GM21515 (cell line): ENCODE results near the gene HOMER2.
"Not testable (repeated sequence)": the region's sequence is repeated elsewhere in the genome, so short reads cannot be mapped to it uniquely, and the experiment has no call there.

ENCODE experiments used
- ATAC-seq: cut with Tn5 transposase; IDR thresholded peaks from one replicate; pipeline ENCODE4 v1.9.1; 2021; ENCODE audit not compliant: unreplicated experiment

The HOMER2 gene

GRCh38 chr15:82966671-82967071, 14.2 kb upstream of the HOMER2 start:
- ATAC-seq = peak; percentile 78

DNA sequence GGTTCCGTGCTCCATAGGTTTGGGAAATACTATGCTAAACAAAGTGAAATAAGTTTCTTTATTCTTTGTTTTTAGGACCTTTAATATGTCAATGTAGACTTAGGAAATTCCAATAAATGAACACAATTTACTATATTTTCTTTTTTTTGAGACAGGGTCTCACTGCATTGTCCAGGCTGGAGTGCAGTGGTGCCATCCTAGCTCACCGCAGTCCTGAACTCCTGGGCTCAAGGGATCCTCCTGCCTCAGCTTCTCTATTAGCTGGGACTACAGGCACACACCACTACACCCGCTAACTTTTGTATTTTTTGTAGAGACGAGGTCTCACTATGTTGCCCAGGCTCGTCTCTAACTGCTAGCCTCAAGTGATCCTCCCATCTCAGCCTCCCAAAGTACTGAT, 12.4 kb upstream of the HOMER2 start:
- no peak for ATAC-seq

GRCh38 chr15:82963471-82964341, 11.2 kb upstream of the HOMER2 start:
- no peak for ATAC-seq

DNA sequence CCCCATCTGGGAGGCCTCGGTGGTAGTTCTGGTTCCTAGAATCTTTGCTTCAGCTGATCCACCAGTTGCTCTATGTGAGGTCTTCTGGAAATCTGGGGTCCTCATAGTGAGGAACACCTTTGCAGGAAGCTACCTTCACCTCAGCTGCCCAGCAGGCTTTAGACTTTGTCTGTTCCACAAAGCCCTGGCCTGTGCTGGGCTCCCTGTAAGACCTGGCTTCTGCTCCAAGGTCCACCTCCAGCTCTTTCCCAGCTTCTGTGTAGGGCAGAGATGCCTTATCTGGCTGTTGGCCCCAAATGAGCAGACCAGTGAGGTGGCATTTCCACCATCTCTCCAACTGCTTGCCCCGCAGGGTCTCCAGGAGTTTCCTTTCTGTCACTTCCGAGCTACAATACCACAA, 8.2 kb upstream of the HOMER2 start:
- ATAC-seq = no peak

- ATAC-seq = no peak
These were observed 6.9 kb upstream of the HOMER2 start for GRCh38 chr15:82959423-82959822.

- no peak for ATAC-seq
These were observed 6.1 kb upstream of the HOMER2 start for GRCh38 chr15:82958638-82959037.

DNA sequence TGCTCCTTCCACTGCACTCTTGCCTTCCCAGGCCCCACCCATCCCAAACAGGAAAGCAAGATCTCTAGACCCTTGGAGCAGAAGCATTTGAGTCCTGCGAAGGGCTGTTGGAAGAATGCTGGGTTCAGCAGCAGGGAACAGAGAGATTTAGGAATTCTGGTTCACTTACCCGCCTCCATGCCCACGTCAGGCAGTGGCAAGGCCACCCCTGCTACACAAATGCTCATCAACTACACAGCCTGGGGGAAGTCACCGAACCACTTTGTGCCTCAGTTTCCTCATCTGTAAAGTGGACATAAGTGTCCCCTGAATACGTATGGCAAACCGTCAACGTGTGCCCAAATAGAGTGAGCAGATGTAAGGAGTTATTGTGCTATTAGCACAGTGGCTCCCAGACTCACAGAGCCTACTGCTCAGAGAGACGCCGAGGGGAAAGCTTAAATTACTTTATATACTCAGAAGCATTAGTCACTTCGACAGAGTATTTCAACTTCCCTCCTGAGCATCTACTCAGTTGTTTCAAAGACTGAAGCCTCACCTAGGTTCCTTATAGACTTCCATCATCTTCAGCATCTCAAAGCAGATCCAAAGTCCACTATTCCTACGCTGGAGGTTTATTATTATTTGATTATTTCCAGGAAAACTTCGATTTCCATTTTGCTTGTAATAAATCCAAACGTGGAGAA, 905 bp downstream of the HOMER2 start:
- ATAC-seq = no peak

GRCh38 chr15:82950746-82951370, 1.7 kb downstream of the HOMER2 start:
- ATAC-seq = no peak

GRCh38 chr15:82950295-82950694, 2.2 kb downstream of the HOMER2 start:
- ATAC-seq = no peak

- ATAC-seq = no peak
These were observed 6.3 kb downstream of the HOMER2 start for GRCh38 chr15:82946155-82946701.

GRCh38 chr15:82945326-82945725, 7.2 kb downstream of the HOMER2 start:
- no peak for ATAC-seq

GRCh38 chr15:82944821-82945220, 7.7 kb downstream of the HOMER2 start:
- ATAC-seq = no peak

DNA sequence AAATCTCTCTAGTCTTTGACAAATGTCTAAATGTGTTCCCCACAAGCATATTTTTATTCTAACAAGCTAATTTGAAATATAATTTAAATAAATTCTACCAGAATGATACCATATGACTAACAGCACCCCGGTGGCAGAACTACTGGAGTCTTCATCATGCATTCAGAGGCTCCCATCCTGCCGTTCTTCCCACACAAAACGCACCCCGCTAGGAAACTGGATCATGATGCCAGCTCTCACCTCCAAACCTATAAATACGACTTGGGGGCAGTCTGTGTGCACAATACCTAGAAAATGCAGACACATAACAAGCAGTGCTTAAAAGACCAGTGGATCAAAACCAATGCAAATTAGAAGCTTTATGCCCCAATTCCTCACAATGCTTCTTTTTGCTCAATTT, 8.5 kb downstream of the HOMER2 start:
- ATAC-seq = no peak

DNA sequence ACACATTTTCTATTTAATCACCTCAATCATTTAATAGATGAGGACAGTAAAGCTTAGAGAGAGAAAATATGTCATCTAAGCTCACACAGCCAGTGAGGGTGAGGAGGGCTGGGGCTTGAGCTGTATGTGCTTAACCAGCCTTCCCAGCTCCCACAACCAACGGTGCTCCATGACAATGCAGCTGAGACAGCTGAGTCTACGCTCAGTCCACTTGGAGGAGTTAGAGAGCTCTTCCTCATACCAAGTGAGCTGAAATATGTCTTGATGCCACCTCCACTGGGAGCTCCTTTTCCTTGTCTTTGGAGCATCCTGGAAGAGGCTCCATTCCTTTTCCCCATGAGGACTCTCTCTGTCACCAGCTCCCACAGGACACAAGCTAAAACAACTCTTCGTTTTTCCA, 9.3 kb downstream of the HOMER2 start:
- no peak for ATAC-seq

DNA sequence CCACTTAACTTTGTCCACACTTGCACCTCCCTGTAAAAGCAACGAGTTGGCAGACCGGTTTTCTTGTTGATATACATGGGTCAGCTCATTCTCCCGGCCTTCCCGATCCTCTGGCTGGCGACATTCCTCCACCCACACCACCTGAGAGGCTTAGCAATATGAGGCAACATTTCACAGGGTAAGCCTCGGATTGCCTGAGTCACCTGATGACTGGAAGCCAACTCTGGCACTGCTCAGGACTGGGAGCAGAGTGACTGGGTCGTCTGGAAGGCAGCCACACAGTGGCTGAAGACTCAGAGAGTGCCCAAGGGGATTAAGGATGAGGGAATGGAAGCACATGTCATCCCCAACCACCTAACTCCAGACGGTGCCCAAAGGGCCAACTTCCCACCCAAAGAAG, 9.8 kb downstream of the HOMER2 start:
- ATAC-seq = no peak

DNA sequence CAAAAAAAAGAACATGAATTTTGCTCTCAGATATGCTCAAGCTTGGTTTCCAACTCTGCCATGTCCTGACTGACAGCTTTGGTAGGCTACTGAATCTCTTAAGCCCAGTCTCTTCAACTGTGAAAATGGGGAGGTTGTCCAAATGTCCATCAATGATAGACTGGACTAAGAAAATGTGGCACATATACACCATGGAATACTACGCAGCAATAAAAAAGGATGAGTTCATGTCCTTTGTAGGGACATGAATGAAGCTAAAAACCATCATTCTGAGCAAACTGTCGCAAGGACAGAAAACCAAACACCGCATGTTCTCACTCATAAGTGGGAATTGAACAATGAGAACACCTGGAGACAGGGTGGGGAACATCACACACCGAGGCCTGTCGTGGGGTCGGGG, 12.8 kb downstream of the HOMER2 start:
- ATAC-seq = not testable (repeated sequence)

GRCh38 chr15:82937712-82938058, 14.8 kb downstream of the HOMER2 start:
- no peak for ATAC-seq

GRCh38 chr15:82936966-82937711, 15.4 kb downstream of the HOMER2 start:
- ATAC-seq = no peak

DNA sequence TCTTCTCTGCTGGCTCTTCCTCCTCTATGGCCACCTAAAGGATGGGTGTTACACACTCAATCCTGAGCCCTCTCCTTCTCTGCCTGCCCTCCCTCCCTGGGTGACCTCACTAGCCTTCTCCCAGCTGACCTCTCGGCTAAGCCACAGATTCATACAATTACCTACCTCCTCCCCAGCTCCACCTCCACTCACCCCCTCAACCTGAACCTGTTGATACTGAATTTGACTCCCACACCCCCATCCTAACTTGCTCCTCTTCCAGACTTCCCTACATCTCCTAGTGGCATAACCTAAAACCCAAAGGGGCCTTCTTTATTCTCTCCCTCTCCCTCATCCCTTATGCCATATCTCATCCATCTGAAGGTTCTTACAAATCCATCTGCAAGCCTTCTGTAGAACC, 17.1 kb downstream of the HOMER2 start:
- no peak for ATAC-seq

DNA sequence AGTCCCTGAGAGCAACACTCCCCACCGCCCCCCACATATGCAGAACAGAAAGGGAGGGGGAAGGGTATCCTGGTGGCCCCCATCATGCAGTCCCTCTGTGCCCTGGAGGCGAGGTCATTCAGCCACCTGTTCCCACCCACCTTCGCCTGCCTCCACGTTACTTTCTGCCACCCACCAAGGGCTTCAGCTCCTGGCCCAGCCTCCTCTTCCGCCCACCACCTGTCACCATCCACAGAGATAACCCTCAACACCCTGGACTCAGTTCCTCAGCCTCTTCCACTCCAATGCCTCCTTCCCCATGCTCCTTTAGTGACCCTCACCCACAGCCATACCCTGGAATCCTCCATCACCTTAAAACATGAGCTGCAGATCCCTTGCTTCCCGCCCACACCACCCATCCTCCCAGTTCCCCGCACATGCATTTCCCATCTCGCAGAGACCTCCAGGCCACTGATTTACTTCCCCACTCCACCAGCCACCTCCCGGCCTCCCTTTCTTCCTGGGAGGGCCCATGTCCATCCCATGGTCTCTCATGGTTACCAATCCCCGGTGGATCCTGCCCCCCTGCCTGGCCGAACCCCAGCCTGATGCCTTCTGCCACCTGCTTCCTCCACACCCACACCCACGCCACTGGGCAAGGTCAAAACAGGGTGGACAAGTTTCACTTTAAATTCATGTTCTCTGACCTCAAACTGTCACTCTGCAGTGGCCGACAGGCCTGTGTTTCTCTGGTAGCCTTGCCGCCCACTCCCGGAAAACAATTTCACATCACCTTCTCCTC, 18.2 kb downstream of the HOMER2 start:
- ATAC-seq = no peak
